MM.1S (cell line): ENCODE data around the gene PHACTR1.

Source experiments
- CTCF ChIP-seq: fragments of 300-600 bp; sonication (generic); IDR thresholded peaks from 2 replicates; pipeline ENCODE4 v1.5.1; 2016; ENCODE audit warnings: antibody characterized with exemption, low read length, mixed read lengths
- EZH2 ChIP-seq: fragments of 300-600 bp; sonication (generic); optimal IDR thresholded peaks from 2 replicates; pipeline ENCODE3; 2017; ENCODE audit warnings: low read depth, mild to moderate bottlenecking, antibody characterized with exemption, low read length, mixed read lengths

GRCh38 chr6:12804952-12805645 is 88.5 kb downstream of the PHACTR1 start:
- no peak for TF ChIP-seq CTCF
- TF ChIP-seq EZH2, result no peak
